ENCODE data around the gene TNFRSF1A.

TNFRSF1A gene

GRCh38 chr12:6372403-6373003 is 30.6 kb upstream of the TNFRSF1A start:
- Histone ChIP-seq H3K36me3 (ENCODE audit: low read length) (no peaks in the 10 kb centered on the region), H4K20me1 (ENCODE audit: low read depth, low read length) (no peaks in the 10 kb centered on the region), H2AFZ (ENCODE audit: low read depth, low read length, severe bottlenecking) (no peak overlapping the region), H3K9ac (ENCODE audit: low read length) (no peak overlapping the region), H3K79me2 (ENCODE audit: insufficient read depth, low read length) (no peaks in the 10 kb centered on the region), H3K9me2 (replicated peaks; ENCODE audit: insufficient read depth, low read length) (no peaks in the 10 kb centered on the region), H3K27ac (ENCODE audit: low read depth, low read length) (no peak overlapping the region), H3F3A (ENCODE audit: insufficient read depth) (no peaks in the 10 kb centered on the region), H3K9me3 (ENCODE audit: insufficient read depth, low read length) (no peaks in the 10 kb centered on the region), H3K4me2 (ENCODE audit: low read depth, low read length, poor library complexity, severe bottlenecking) (no peak overlapping the region), H3K4me3 (ENCODE audit: insufficient read depth, low read length, poor library complexity, severe bottlenecking) (no peak overlapping the region), H3K27me3 (ENCODE audit: low read length) (no peaks in the 10 kb centered on the region)
- TF ChIP-seq CTCF (IDR thresholded peaks at IDR 0.05; ENCODE audit: insufficient read depth, low read length, poor library complexity, severe bottlenecking) = no peak
- TF ChIP-seq EZH2phosphoT487 (conservative IDR thresholded peaks at IDR 0.05; ENCODE audit: low read length) = no peak

GRCh38 chr12:6370994-6371754 is 29.3 kb upstream of the TNFRSF1A start:
- no peak overlapping the region for H3K27ac ChIP-seq (ENCODE audit: low read depth, low read length)
- TF ChIP-seq EZH2phosphoT487 (conservative IDR thresholded peaks at IDR 0.05; ENCODE audit: low read length) (no peak), CTCF (IDR thresholded peaks at IDR 0.05; ENCODE audit: insufficient read depth, low read length, poor library complexity, severe bottlenecking) (no peak)
- H3K79me2 ChIP-seq (ENCODE audit: insufficient read depth, low read length) = no peaks in the 10 kb centered on the region
- H3K9ac ChIP-seq (ENCODE audit: low read length) = no peak overlapping the region
- no peak overlapping the region for H3K4me3 ChIP-seq (ENCODE audit: insufficient read depth, low read length, poor library complexity, severe bottlenecking)
- H3K27me3 ChIP-seq (ENCODE audit: low read length) = no peaks in the 10 kb centered on the region
- no peak overlapping the region for H2AFZ ChIP-seq (ENCODE audit: low read depth, low read length, severe bottlenecking)
- no peaks in the 10 kb centered on the region for H3F3A ChIP-seq (ENCODE audit: insufficient read depth)
- no peak overlapping the region for H3K4me2 ChIP-seq (ENCODE audit: low read depth, low read length, poor library complexity, severe bottlenecking)
- H4K20me1 ChIP-seq (ENCODE audit: low read depth, low read length) = no peaks in the 10 kb centered on the region
- H3K36me3 ChIP-seq (ENCODE audit: low read length) = no peaks in the 10 kb centered on the region
- H3K9me3 ChIP-seq (ENCODE audit: insufficient read depth, low read length) = no peaks in the 10 kb centered on the region
- H3K9me2 ChIP-seq (replicated peaks; ENCODE audit: insufficient read depth, low read length) = no peaks in the 10 kb centered on the region

GRCh38 chr12:6370576-6370935 is 28.7 kb upstream of the TNFRSF1A start:
- Histone ChIP-seq H2AFZ (ENCODE audit: low read depth, low read length, severe bottlenecking) (no peak overlapping the region), H3K79me2 (ENCODE audit: insufficient read depth, low read length) (no peaks in the 10 kb centered on the region), H3K9me3 (ENCODE audit: insufficient read depth, low read length) (no peaks in the 10 kb centered on the region), H3K36me3 (ENCODE audit: low read length) (no peaks in the 10 kb centered on the region), H3K9me2 (replicated peaks; ENCODE audit: insufficient read depth, low read length) (no peaks in the 10 kb centered on the region), H4K20me1 (ENCODE audit: low read depth, low read length) (no peaks in the 10 kb centered on the region), H3F3A (ENCODE audit: insufficient read depth) (no peaks in the 10 kb centered on the region), H3K9ac (ENCODE audit: low read length) (no peak overlapping the region), H3K27me3 (ENCODE audit: low read length) (no peaks in the 10 kb centered on the region), H3K4me3 (ENCODE audit: insufficient read depth, low read length, poor library complexity, severe bottlenecking) (no peak overlapping the region), H3K4me2 (ENCODE audit: low read depth, low read length, poor library complexity, severe bottlenecking) (no peak overlapping the region), H3K27ac (ENCODE audit: low read depth, low read length) (no peak overlapping the region)
- no peak for TF ChIP-seq EZH2phosphoT487 (conservative IDR thresholded peaks at IDR 0.05; ENCODE audit: low read length)
- TF ChIP-seq CTCF (IDR thresholded peaks at IDR 0.05; ENCODE audit: insufficient read depth, low read length, poor library complexity, severe bottlenecking) = no peak

All from SU-DHL-6 (cell line).